Measurements from ENCODE around the gene DCHS2. TPM values are rescaled to one million over a fixed set of nuclear protein-coding genes. Genes with fewer than 3 reads are reported as not detected.

DCHS2 gene
- total RNA-seq, 2 experiments from 2014 or later: not detected

GRCh38 chr4:154490234-154490582, 1.4 kb downstream of the DCHS2 start:
- no peak overlapping the region for H2AFZ ChIP-seq (ENCODE audit: low read length)
- TF ChIP-seq EZH2phosphoT487 (IDR thresholded peaks at IDR 0.05; ENCODE audit: borderline replicate concordance, low read depth, low read length): no peak
- TF ChIP-seq CTCF (conservative IDR thresholded peaks at IDR 0.05; ENCODE audit: low read length): no peak
- no peaks in the 10 kb centered on the region for H3K9me3 ChIP-seq (ENCODE audit: low read length)
- no peaks in the 10 kb centered on the region for H3K9me2 ChIP-seq (ENCODE audit: insufficient read depth, low read length)
- DNase-seq (ENCODE audit: low spot score): no peak
- no TSS peak for BruUV-seq (replicated peaks)
- CTCF ChIA-PET (ENCODE audit: unreplicated experiment): no interaction called here
- no peak overlapping the region for H3K4me2 ChIP-seq (ENCODE audit: low read length)
- H3K79me2 ChIP-seq (ENCODE audit: insufficient read depth, low read depth, low read length): no peaks in the 10 kb centered on the region
- H3K36me3 ChIP-seq (ENCODE audit: insufficient read depth, low read length): no peaks in the 10 kb centered on the region
- H3K4me3 ChIP-seq (ENCODE audit: low read depth, low read length, poor library complexity, severe bottlenecking): no peak overlapping the region
- H3K4me1 ChIP-seq (ENCODE audit: insufficient read depth, low read length, poor library complexity, severe bottlenecking): no peaks in the 10 kb centered on the region
- POLR2A ChIA-PET: no interaction called here
- H4K20me1 ChIP-seq (ENCODE audit: insufficient read depth, low read length): no peaks in the 10 kb centered on the region
- intact Hi-C loops (cut with micrococcal nuclease; ENCODE audit: unreplicated experiment): no loop called here
- no peak overlapping the region for H3K27ac ChIP-seq (ENCODE audit: low read depth, low read length, poor library complexity, severe bottlenecking)

- Histone ChIP-seq H3K9me3 (ENCODE audit: low read length) (no peaks in the 10 kb centered on the region), H3K4me1 (ENCODE audit: insufficient read depth, low read length, poor library complexity, severe bottlenecking) (no peaks in the 10 kb centered on the region), H4K20me1 (ENCODE audit: insufficient read depth, low read length) (no peaks in the 10 kb centered on the region), H3K4me3 (ENCODE audit: low read depth, low read length, poor library complexity, severe bottlenecking) (no peak overlapping the region), H2AFZ (ENCODE audit: low read length) (no peak overlapping the region), H3K36me3 (ENCODE audit: insufficient read depth, low read length) (no peaks in the 10 kb centered on the region), H3K79me2 (ENCODE audit: insufficient read depth, low read depth, low read length) (no peaks in the 10 kb centered on the region), H3K4me2 (ENCODE audit: low read length) (no peak overlapping the region), H3K27ac (ENCODE audit: low read depth, low read length, poor library complexity, severe bottlenecking) (no peak overlapping the region), H3K9me2 (ENCODE audit: insufficient read depth, low read length) (no peaks in the 10 kb centered on the region)
- CTCF ChIA-PET (ENCODE audit: unreplicated experiment): no interaction called here
- no peak for DNase-seq (ENCODE audit: low spot score)
- intact Hi-C loops (cut with micrococcal nuclease; ENCODE audit: unreplicated experiment): no loop called here
- no TSS peak for BruUV-seq (replicated peaks)
- TF ChIP-seq CTCF (conservative IDR thresholded peaks at IDR 0.05; ENCODE audit: low read length): no peak
- no peak for TF ChIP-seq EZH2phosphoT487 (IDR thresholded peaks at IDR 0.05; ENCODE audit: borderline replicate concordance, low read depth, low read length)
- POLR2A ChIA-PET: no interaction called here
Measured at GRCh38 chr4:154489558-154490233, 1.9 kb downstream of the DCHS2 start.

GRCh38 chr4:154487145-154487544, 4.5 kb downstream of the DCHS2 start:
- no peak overlapping the region for H3K4me2 ChIP-seq (ENCODE audit: low read length)
- no peaks in the 10 kb centered on the region for H3K9me3 ChIP-seq (ENCODE audit: low read length)
- no peak overlapping the region for H3K4me3 ChIP-seq (ENCODE audit: low read depth, low read length, poor library complexity, severe bottlenecking)
- no peaks in the 10 kb centered on the region for H3K36me3 ChIP-seq (ENCODE audit: insufficient read depth, low read length)
- no peaks in the 10 kb centered on the region for H3K9me2 ChIP-seq (ENCODE audit: insufficient read depth, low read length)
- H4K20me1 ChIP-seq (ENCODE audit: insufficient read depth, low read length): no peaks in the 10 kb centered on the region
- DNase-seq (ENCODE audit: low spot score): no peak
- H3K79me2 ChIP-seq (ENCODE audit: insufficient read depth, low read depth, low read length): no peaks in the 10 kb centered on the region
- CTCF ChIA-PET (ENCODE audit: unreplicated experiment): no interaction called here
- H2AFZ ChIP-seq (ENCODE audit: low read length): no peak overlapping the region
- TF ChIP-seq CTCF (conservative IDR thresholded peaks at IDR 0.05; ENCODE audit: low read length) (no peak), EZH2phosphoT487 (IDR thresholded peaks at IDR 0.05; ENCODE audit: borderline replicate concordance, low read depth, low read length) (no peak)
- no TSS peak for BruUV-seq (replicated peaks)
- POLR2A ChIA-PET: interaction anchor here (0.7 to 1.6 kb wide), 2 partner anchors 10 to 44 kb away, joined by 3 to 5 read pairs; no protein-coding TSS in a partner anchor
- intact Hi-C loops (cut with micrococcal nuclease; ENCODE audit: unreplicated experiment): no loop called here
- no peaks in the 10 kb centered on the region for H3K4me1 ChIP-seq (ENCODE audit: insufficient read depth, low read length, poor library complexity, severe bottlenecking)
- H3K27ac ChIP-seq (ENCODE audit: low read depth, low read length, poor library complexity, severe bottlenecking): no peak overlapping the region

All from OCI-LY7 (cell line).